SK-N-SH (cell line): ENCODE measurements around the gene ZNF580. TPM values are rescaled to one million over a fixed set of nuclear protein-coding genes. Genes with fewer than 3 reads are reported as not detected.

Experiments
- CTCF ChIA-PET: fragments of 300-600, 350-600 bp; formaldehyde crosslinking; extraction: SDS; loops from one replicate; lab custom pipeline; 2021; lab: Yijun Ruan, JAX
- POLR2A ChIA-PET: fragments of 350-600 bp; sonication (Branson Sonifier 250); formaldehyde crosslinking; extraction: SDS; loops from one replicate; lab custom pipeline; 2020; ENCODE audit warnings: antibody characterized with exemption, inconsistent platforms; lab: Yijun Ruan, JAX
- DNase-seq: peaks from one replicate; pipeline ENCODE4 v3.0.0; 2012
- H2AFZ ChIP-seq: fragments of 200-600 bp; sonication (generic); 2 replicates; pipeline ENCODE4 v1.8.1; 2016; ENCODE audit warnings: antibody characterized with exemption, mild to moderate bottlenecking, low read depth
- H3F3A ChIP-seq: fragments of 200-600 bp; sonication (generic); replicated peaks from 2 replicates; pipeline ENCODE3; 2016; ENCODE audit warnings: antibody characterized with exemption, mild to moderate bottlenecking; ENCODE audit not compliant: insufficient read depth
- H3K27ac ChIP-seq, 2 experiments: fragments of 200-500 bp in 1 of 2; fragments of 200-600 bp in 1 of 2; sonication (Bioruptor generic) in 1 of 2; sonication (generic), shearing (Covaris generic) in 1 of 2; 2 replicates each; pipeline versions ENCODE4 v1.5.1 to v1.6.1; 2014 to 2016; ENCODE audit warnings: low read depth in 2 of 2, inconsistent platforms in 1 of 2, low read length in 1 of 2, mild to moderate bottlenecking in 1 of 2, mixed read lengths in 1 of 2
- H3K27me3 ChIP-seq: fragments of 200-600 bp; sonication (generic), shearing (Covaris generic); 2 replicates; pipeline ENCODE4 v1.6.1; 2016; ENCODE audit warnings: mixed run types; ENCODE audit not compliant: insufficient read depth
- H3K36me3 ChIP-seq, 2 experiments: fragments of 200-500 bp in 1 of 2; fragments of 200-600 bp in 1 of 2; sonication (Bioruptor generic) in 1 of 2; sonication (generic) in 1 of 2; replicated peaks in 1 of 2; 2 replicates each; pipeline versions ENCODE3 to v1.5.1; 2014 to 2016; ENCODE audit warnings: low read length in 1 of 2, mild to moderate bottlenecking in 1 of 2; ENCODE audit not compliant: insufficient read depth in 2 of 2, control insufficient read depth in 1 of 2
- H3K4me1 ChIP-seq, 2 experiments: fragments of 200-500 bp in 1 of 2; fragments of 200-600 bp in 1 of 2; sonication (Bioruptor generic) in 1 of 2; sonication (generic), shearing (Covaris generic) in 1 of 2; 2 replicates each; pipeline versions ENCODE4 v1.5.1 to v1.6.1; 2014 to 2016; ENCODE audit warnings: low read depth in 1 of 2, low read length in 1 of 2, mixed run types in 1 of 2; ENCODE audit not compliant: insufficient read depth in 2 of 2, control insufficient read depth in 1 of 2
- H3K4me2 ChIP-seq: fragments of 200-600 bp; sonication (generic), shearing (Covaris generic); 2 replicates; pipeline ENCODE4 v1.6.1; 2017; ENCODE audit warnings: mixed run types
- H3K4me3 ChIP-seq, 2 experiments: fragments of 200-500 bp in 1 of 2; fragments of 200-600 bp in 1 of 2; sonication (Bioruptor generic) in 1 of 2; sonication (generic), shearing (Covaris generic) in 1 of 2; 2 replicates each; pipeline versions ENCODE4 v1.5.1 to v1.8.1; 2014 to 2016; ENCODE audit warnings: low read depth in 2 of 2, inconsistent platforms in 1 of 2, low read length in 1 of 2, mild to moderate bottlenecking in 1 of 2, mixed read lengths in 1 of 2, moderate library complexity in 1 of 2
- H3K79me2 ChIP-seq: fragments of 200-600 bp; sonication (generic); 2 replicates; pipeline ENCODE4 v1.8.1; 2017; ENCODE audit warnings: mild to moderate bottlenecking; ENCODE audit not compliant: insufficient read depth
- H3K9ac ChIP-seq: fragments of 200-600 bp; sonication (generic); 2 replicates; pipeline ENCODE4 v1.6.1; 2017; ENCODE audit warnings: mixed run types
- H3K9me2 ChIP-seq: fragments of 200-600 bp; sonication (generic); 2 replicates; pipeline ENCODE4 v1.6.1; 2017; ENCODE audit warnings: mixed run types
- H3K9me3 ChIP-seq: fragments of 200-600 bp; sonication (generic); 2 replicates; pipeline ENCODE4 v1.6.1; 2017; ENCODE audit warnings: mixed run types, mild to moderate bottlenecking, moderate library complexity
- H4K20me1 ChIP-seq: fragments of 200-600 bp; sonication (generic); 2 replicates; pipeline ENCODE4 v1.6.1; 2017; ENCODE audit warnings: mild to moderate bottlenecking, mixed run types; ENCODE audit not compliant: insufficient read depth
- ELF1 ChIP-seq: IDR thresholded peaks from 2 replicates; pipeline ENCODE4 v1.4.0; 2012
- EZH2phosphoT487 ChIP-seq: fragments of 200-600 bp; sonication (generic); IDR thresholded peaks from 2 replicates; pipeline ENCODE4 v1.6.1; 2017; ENCODE audit warnings: low read depth, mixed run types, mild to moderate bottlenecking, antibody characterized with exemption, moderate library complexity, borderline replicate concordance
- FOXJ3 ChIP-seq: sonication (generic); formaldehyde crosslinking; IDR thresholded peaks from 2 replicates; pipeline ENCODE4 v1.5.1; 2020; ENCODE audit warnings: mild to moderate bottlenecking, missing genetic modification reagents
- IRF3 ChIP-seq: fragments of 150-350 bp; IDR thresholded peaks from 2 replicates; pipeline ENCODE4 v1.6.1; 2016; ENCODE audit warnings: mild to moderate bottlenecking, low read depth, low read length
- JUND ChIP-seq: IDR thresholded peaks from 2 replicates; pipeline ENCODE4 v1.4.0; 2012
- NRF1 ChIP-seq: IDR thresholded peaks from 2 replicates; pipeline ENCODE4 v1.6.1; 2012; ENCODE audit warnings: low read depth, mild to moderate bottlenecking, low read length
- PBX3 ChIP-seq: IDR thresholded peaks from 2 replicates; pipeline ENCODE4; 2012
- POLR2AphosphoS5 ChIP-seq: IDR thresholded peaks from 2 replicates; pipeline ENCODE4 v1.6.1; 2012; ENCODE audit warnings: low read depth, low read length
- RCOR1 ChIP-seq: fragments of 150-350 bp; IDR thresholded peaks from 2 replicates; pipeline ENCODE4 v1.6.1; 2017; ENCODE audit warnings: antibody characterized with exemption, low read length
- REST ChIP-seq: IDR thresholded peaks from 2 replicates; pipeline ENCODE4 v1.6.1; 2012; ENCODE audit warnings: mild to moderate bottlenecking, low read depth, low read length, moderate library complexity
- RFX5 ChIP-seq: IDR thresholded peaks from 2 replicates; pipeline ENCODE4 v1.6.1; 2012; ENCODE audit warnings: mild to moderate bottlenecking, improper control_type of control experiment, low read length
- RXRA ChIP-seq: IDR thresholded peaks from 2 replicates; pipeline ENCODE4 v1.4.0; 2012; ENCODE audit warnings: low read depth, mild to moderate bottlenecking, borderline replicate concordance
- SIN3A ChIP-seq: IDR thresholded peaks from 2 replicates; pipeline ENCODE4 v1.6.1; 2012; ENCODE audit warnings: low read depth, mild to moderate bottlenecking, low read length, moderate library complexity, borderline replicate concordance
- TAF1 ChIP-seq: IDR thresholded peaks from 2 replicates; pipeline ENCODE4 v1.6.1; 2012; ENCODE audit warnings: low read depth, mild to moderate bottlenecking, low read length, moderate library complexity, borderline replicate concordance
- TCF12 ChIP-seq: IDR thresholded peaks from 2 replicates; pipeline ENCODE4 v1.4.0; 2012
- TEAD4 ChIP-seq: IDR thresholded peaks from 2 replicates; pipeline ENCODE4 v1.4.0; 2012; ENCODE audit warnings: mild to moderate bottlenecking, borderline replicate concordance; ENCODE audit not compliant: insufficient read depth
- USF2 ChIP-seq: fragments of 150-350 bp; IDR thresholded peaks from 2 replicates; pipeline ENCODE4 v1.6.1; 2017; ENCODE audit warnings: antibody characterized with exemption, low read length, low read depth, borderline replicate concordance
- YY1 ChIP-seq: IDR thresholded peaks from 2 replicates; pipeline ENCODE4 v1.4.0; 2012; ENCODE audit warnings: low read depth, mild to moderate bottlenecking
- ZBTB33 ChIP-seq: IDR thresholded peaks from 2 replicates; pipeline ENCODE4 v1.4.0; 2012; ENCODE audit warnings: low read depth, borderline replicate concordance
- WGBS: methylation state at CpG from one replicate; pipeline ENCODE4 v1.1.6; 2017; ENCODE audit warnings: low lambda C conversion rate; 5-methylcytosine and 5-hydroxymethylcytosine counted together
- polyA plus RNA-seq, 3 experiments: library from polyadenylated mRNA; depleted of rRNA; stranded (reverse); fragments of >200 nt; gene quantifications; 2 replicates each; pipeline ENCODE4 v1.2.3, GENCODE V29; 2012

Gene ZNF580
- polyA plus RNA-seq, 1 of the 3 experiments (the other 2 are of a cell fraction) = 21.9 TPM

GRCh38 chr19:55617426-55617825 lies 23.4 kb upstream of the ZNF580 start:
- Histone ChIP-seq H3K4me2 (no peak overlapping the region), H3K79me2 (peaks cover 7% of the 10 kb centered on the region; the same call in 1 of the 2 replicates), H3K27ac (no peak overlapping the region), H3K4me1 (no peaks in the 10 kb centered on the region), H2AFZ (no peak overlapping the region), H3K9me2 (no peaks in the 10 kb centered on the region), H3K9ac (no peak overlapping the region), H3K27me3 (no peaks in the 10 kb centered on the region), H3F3A (peaks cover 12% of the 10 kb centered on the region), H3K9me3 (no peaks in the 10 kb centered on the region), H4K20me1 (peaks cover 9% of the 10 kb centered on the region), H3K4me3 (no peak overlapping the region), H3K36me3 (peaks cover 0 to 33% of the 10 kb centered on the region in 2 experiments)
- TF ChIP-seq IRF3 = no peak
- no peak for TF ChIP-seq PBX3
- TF ChIP-seq NRF1 = no peak
- no peak for TF ChIP-seq REST
- no peak for TF ChIP-seq RCOR1
- no peak for TF ChIP-seq YY1
- no peak for TF ChIP-seq EZH2phosphoT487
- no peak for TF ChIP-seq SIN3A
- no peak for TF ChIP-seq ELF1
- TF ChIP-seq FOXJ3 (CRISPR knock-in tag) = no peak
- no peak for TF ChIP-seq JUND
- TF ChIP-seq ZBTB33 = no peak
- no peak for TF ChIP-seq TEAD4
- no peak for TF ChIP-seq USF2
- TF ChIP-seq TAF1 = no peak
- TF ChIP-seq RXRA = no peak
- no peak for TF ChIP-seq TCF12
- no peak for TF ChIP-seq POLR2AphosphoS5
- TF ChIP-seq RFX5 = no peak
- WGBS = 94% methylated on average over 8 of the region's 8 CpGs
- no peak for DNase-seq
- CTCF ChIA-PET = interaction anchor here (6.7 kb wide), 1 partner anchor 15 kb away, joined by 40 read pairs; no protein-coding TSS in a partner anchor
- POLR2A ChIA-PET = interaction anchor here (3.1 kb wide), 1 partner anchor 11 kb away, joined by 10 read pairs; the partner anchor contains the start of gene ZNF865
